Coronary artery (tissue), 2 donors: ENCODE data around the gene NCKAP5.

Experiments
- DNase-seq: peaks from one replicate; pipeline ENCODE4 v3.0.0-alpha.2; 2017; ENCODE audit warnings: low spot score
- H3K27ac ChIP-seq, 2 donors: fragments of 200-600 bp; sonication (generic); one replicate each; pipeline ENCODE4 v1.5.1; 2016 to 2019
- H3K4me3 ChIP-seq: fragments of 200-600 bp; sonication (generic); 2 replicates; pipeline ENCODE4 v1.5.1; 2016; ENCODE audit warnings: mild to moderate bottlenecking, moderate library complexity
- TF ChIP-seq, protein P1 (sequence below): fragments of 200-600 bp; sonication (generic); IDR thresholded peaks from one replicate; pipeline ENCODE4 v1.5.1; 2019; ENCODE audit warnings: antibody characterized with exemption

NCKAP5 gene

DNA sequence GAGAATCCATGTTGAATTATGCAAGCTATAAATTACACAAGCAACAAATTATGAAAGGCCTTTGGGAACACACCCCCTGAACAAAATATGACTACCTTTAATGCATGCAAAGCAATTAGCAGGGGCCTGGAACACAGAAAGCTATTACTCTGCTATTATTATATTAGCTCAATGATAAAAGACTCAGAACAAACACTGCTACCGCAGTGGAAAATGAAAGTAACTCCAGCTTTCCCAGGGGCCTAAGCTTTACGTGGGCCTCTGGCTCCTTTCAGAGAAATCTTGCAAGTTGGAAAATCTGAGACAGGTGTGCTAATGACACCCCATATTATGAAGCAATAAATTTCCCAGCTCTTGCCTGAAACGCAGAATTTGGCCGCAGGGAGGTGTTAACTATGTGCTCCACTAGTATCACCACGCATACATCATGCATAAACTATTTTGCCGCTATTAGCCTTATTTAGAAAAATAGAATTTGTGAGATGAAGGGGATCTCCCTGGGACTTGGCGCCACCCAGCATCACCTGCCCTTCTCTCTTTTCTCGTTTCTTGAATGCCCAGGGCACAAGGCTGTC lies 576.7 kb downstream of the NCKAP5 start:
- Histone ChIP-seq H3K4me3 (no peak overlapping the region), H3K27ac (no peak overlapping the region)
- TF ChIP-seq, protein P1, sequence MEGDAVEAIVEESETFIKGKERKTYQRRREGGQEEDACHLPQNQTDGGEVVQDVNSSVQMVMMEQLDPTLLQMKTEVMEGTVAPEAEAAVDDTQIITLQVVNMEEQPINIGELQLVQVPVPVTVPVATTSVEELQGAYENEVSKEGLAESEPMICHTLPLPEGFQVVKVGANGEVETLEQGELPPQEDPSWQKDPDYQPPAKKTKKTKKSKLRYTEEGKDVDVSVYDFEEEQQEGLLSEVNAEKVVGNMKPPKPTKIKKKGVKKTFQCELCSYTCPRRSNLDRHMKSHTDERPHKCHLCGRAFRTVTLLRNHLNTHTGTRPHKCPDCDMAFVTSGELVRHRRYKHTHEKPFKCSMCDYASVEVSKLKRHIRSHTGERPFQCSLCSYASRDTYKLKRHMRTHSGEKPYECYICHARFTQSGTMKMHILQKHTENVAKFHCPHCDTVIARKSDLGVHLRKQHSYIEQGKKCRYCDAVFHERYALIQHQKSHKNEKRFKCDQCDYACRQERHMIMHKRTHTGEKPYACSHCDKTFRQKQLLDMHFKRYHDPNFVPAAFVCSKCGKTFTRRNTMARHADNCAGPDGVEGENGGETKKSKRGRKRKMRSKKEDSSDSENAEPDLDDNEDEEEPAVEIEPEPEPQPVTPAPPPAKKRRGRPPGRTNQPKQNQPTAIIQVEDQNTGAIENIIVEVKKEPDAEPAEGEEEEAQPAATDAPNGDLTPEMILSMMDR: no peak
- DNase-seq: no peak

DNA sequence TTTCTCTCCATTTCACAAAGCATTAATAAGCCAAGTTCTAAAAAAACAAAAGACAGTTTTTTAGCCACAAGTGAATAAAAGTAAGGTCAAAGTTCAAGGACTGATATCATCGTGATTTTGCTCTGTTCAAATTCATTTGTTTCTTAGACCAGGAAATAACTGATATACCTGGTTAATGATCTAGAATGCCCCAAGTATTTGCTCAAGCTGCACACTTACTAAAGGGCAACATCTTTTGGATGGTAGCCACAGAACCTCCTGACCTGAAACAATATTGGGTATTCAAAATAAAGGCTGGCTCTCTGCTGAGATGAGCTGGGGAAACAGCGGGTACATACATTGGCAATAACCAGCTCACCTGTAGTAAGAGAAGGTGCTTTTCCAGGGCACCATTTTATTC lies 583.5 kb downstream of the NCKAP5 start:
- Histone ChIP-seq H3K27ac (no peak overlapping the region), H3K4me3 (no peak overlapping the region)
- TF ChIP-seq, protein P1: no peak
- DNase-seq: no peak

DNA sequence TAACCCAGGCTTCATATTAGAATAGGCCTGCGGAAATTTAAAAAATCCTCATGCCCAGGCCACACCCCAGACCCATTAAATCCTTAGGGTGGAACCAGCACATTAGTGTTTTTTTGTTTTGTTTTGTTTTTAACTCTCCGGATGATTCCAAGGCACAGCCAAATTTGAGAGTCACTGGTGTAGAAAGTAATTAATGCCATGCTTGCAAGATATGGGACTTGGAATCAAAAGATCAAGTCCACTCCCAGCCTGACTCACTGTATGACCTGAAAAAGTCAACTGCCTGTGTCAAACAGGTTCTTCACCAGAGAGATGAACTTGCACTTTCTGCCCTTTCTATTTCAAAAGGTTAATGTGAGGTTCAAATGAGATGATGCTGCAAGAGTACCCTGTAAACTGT lies 588.0 kb downstream of the NCKAP5 start:
- DNase-seq: no peak
- Histone ChIP-seq H3K4me3 (no peak overlapping the region), H3K27ac (no peak overlapping the region)
- TF ChIP-seq, protein P1: no peak

DNA sequence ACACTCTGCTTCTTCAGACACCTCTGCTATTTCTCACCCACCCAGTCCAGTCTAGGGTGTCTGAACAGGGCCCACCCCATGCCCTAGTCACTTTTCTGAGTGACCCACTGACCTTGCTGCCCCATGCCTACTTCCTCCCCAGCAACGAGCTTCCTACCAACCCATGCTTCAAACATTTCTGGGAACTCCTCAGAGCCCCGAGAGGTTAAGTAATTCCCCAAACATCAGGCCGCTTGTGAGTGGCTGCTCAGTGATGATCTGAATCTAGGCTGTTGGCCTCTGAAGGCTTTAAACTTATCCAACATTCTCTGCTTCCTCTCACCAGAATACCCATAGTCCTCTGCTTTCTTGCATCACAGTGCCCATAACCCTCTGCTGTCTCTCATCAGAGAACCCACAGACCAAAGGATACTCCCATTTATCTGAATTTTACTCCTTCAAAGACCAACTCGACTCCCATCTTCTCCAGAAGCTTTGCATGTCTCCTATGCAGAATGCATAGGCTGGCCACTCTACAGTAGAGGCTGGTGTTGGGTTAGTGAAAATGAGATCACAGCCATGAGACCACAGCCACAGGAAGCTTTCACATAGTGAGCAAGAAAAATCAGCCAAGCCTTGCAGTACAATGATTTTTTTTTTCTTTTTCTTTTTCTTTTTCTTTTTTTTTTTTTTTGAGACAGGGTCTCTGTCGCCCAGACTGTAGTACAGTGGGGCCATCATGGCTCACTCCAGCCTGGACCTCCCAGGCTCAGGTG lies 588.7 kb downstream of the NCKAP5 start:
- no peak for DNase-seq
- H3K27ac ChIP-seq: no peak overlapping the region
- TF ChIP-seq, protein P1: no peak
- H3K4me3 ChIP-seq: no peak overlapping the region

DNA sequence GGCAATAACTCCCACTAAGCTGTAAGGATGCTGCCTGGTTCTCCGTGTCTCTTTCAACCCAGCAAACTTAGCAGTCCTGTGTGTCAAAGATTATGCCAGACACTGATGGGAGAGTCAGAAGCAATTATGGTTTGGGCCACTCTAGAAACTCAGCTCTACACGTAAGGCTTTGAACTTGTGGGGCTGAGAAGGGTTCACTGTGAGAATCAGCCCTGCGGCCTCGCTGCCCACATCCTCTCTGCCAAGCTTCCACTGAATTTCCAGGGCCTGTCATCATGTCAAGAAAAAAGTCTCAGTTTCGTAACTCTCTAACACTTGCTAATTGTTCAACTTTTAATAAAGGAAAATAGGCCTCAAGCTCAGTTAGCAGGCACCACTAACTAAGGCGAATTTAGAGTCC lies 589.4 kb downstream of the NCKAP5 start:
- TF ChIP-seq, protein P1: no peak
- H3K4me3 ChIP-seq: no peak overlapping the region

DNA sequence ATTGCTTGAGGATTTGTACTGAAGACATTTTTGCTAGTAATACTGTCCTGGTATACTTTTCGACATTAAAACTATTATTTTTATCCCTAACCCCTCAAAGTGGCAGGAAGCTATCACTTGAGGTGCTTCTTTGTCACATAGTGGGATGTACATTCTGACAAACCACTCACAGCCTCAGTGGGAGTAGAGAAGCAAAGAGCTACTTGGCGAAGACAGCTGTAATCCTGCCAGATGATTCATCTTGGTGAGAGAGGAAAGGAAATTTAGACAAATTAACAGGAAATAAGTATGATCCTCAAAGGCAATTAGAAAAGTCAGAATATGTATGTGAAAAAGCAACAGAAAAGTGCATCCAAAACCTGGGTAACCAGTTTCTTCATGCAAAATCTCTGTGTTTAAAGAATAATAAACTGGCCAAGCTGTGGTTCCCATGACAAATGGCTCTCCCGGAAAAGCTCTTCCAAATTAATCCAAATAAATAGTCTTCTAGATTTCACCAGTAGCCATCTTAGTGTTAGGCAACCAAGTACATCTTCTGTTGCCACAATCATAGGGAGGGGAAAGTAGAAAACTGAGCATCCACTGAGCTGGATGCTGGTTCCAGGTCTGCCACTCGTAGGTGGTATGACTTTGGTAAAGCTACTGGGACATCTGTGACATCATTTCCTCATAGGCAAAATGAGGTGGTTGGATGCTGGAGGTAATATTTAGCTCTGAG lies 590.3 kb downstream of the NCKAP5 start:
- H3K27ac ChIP-seq: no peak overlapping the region
- no peak overlapping the region for H3K4me3 ChIP-seq
- no peak for DNase-seq
- TF ChIP-seq, protein P1: no peak

More for the DNA sequence above, 589.4 kb downstream of the NCKAP5 start:
- no peak overlapping the region for H3K27ac ChIP-seq
- no peak for DNase-seq
